Amniotic stem cell (primary cell): Measurements from ENCODE around the gene CCDC77.

Source experiments
- DNase-seq: peaks from one replicate; lab custom pipeline; 2025; lab: John Stamatoyannopoulos, UW

The CCDC77 gene

DNA sequence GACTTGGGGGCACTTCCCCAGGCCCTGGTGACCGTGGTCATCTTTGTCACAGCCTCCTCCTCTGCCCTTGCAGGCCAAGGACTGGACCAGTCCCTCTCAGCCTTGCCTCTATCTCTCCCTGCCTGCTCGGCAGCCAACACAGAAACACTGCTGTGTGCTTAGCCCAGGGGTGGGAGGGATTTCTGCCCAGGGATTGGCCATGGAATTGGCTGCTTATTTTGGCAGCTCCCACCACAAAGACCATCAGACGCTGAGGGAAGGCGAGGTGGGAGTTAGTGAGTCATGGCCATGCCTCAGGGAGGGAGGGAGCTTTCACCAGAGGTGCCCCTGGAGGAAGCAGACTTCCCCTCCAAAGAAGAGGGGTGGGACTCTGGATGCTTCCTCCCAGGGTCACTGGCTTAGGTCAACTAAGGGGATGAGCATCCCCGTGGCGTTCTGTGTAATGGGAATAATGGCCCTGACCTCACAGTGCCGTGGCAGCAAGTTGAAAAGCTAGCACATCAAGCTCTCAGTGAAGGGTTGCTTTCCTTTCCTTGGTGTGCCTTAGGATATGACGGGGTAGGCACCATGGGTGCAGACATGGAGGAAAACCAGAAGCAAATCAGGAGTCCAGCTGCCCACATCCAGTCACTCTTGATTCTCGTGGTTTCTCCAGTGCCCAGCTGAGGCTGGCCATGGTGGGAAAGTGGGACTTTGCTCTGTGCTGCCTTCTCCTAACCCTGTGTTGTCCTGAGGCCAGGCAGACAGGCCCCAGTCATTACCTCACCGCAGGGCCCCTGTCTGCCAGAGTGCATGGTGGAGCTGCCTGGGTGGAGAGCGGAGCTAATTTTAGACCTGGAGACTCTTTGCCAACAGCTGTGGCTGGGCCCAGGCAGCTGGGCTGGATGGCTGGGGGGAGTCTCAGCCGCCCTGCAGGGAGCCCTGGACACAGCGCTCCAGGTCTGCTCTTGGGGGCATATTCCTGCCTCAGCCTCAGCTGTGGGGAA, 79.7 kb downstream of the CCDC77 start:
- no peak for DNase-seq

DNA sequence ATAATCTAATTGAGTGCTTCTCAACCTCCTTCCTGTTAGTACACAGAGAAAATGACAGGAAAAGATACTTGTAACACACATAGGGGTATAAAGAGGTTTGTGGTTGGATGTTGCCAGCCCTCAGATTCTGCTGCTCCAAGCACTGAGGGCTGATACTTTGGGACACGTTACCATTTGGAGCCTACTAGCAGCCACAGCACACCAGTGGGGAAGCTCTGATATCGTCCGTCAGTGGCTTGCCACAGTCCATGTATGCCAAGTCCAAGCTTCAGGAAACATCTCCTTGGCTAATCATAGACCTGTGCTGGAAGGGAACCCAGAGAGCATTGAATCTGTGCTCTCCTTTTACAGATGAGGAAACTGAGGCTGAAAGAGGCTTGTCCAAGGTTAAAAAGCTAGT, 80.6 kb downstream of the CCDC77 start:
- no peak for DNase-seq

DNA sequence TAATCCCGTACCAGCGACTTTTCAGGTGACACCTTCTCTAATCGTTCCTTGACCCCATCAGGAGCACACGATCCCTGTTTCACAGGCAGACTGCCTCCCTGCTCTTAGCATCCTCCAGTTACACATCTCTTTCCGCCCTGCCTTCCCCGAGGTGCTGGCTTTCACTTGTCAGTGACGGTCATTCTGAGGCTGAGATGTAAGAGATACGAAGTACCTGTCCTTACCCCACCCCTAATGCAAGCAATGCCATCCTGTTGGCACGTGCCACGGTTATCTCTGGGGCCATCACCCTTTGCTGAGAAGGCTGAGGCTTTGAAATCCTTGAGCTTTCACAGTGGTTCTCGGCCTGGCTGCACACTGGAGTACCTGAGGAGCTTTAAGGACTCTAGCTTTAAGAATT, 82.7 kb downstream of the CCDC77 start:
- no peak for DNase-seq

DNA sequence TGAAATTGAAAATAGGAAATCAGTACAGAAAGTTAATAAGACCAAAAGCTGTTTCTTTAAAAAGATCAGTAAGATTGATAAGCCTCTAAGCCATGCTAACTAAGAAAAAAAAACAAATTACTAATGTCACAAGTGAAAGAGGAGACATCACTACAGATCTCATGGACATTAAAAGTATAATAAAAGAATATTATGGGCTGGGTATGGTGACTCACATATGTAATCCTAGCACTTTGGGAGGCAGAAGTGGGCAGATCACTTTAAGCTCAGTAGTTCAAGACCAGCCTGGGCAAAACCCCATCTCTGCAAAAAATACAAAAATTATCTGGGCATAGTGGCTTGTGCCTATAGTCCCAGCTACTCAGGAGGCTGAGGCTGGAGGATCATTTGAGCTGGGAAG, 88.8 kb downstream of the CCDC77 start:
- DNase-seq, result no peak
